Lower lobe of right lung (tissue), 2 donors: ENCODE results near the gene CSTB. TPM values are rescaled to one million over a fixed set of nuclear protein-coding genes. Genes with fewer than 3 reads are reported as not detected.
A peak's percentile ranks its signal among the peaks of the same experiment; 100 is the strongest.

ENCODE experiments used
- ATAC-seq, 2 donors: fragments of 200-7000 bp; cut with Tn5 transposase; one replicate each; pipeline ENCODE4 v1.9.1; 2020 to 2022; ENCODE audit warnings: mild to moderate bottlenecking in 2 of 2, moderate library complexity in 2 of 2
- DNase-seq: peaks from one replicate; pipeline ENCODE4 v3.0.0-alpha.2; 2020
- H3K27ac ChIP-seq: fragments of 200-600 bp; one replicate; pipeline ENCODE4 v1.8.0; 2022
- H3K27me3 ChIP-seq: fragments of 200-600 bp; one replicate; pipeline ENCODE4 v1.8.0; 2022; ENCODE audit warnings: low read depth
- H3K36me3 ChIP-seq: fragments of 200-600 bp; one replicate; pipeline ENCODE4 v1.8.0; 2022; ENCODE audit warnings: mild to moderate bottlenecking
- H3K4me1 ChIP-seq: fragments of 200-600 bp; one replicate; pipeline ENCODE4 v1.8.0; 2022
- H3K4me3 ChIP-seq: fragments of 200-600 bp; one replicate; pipeline ENCODE4 v1.8.0; 2022; ENCODE audit warnings: mild to moderate bottlenecking
- H3K9me3 ChIP-seq: fragments of 200-600 bp; one replicate; pipeline ENCODE4 v1.8.0; 2022
- CTCF ChIP-seq: fragments of 200-600 bp; IDR thresholded peaks from one replicate; pipeline ENCODE4 v1.8.0; 2022; ENCODE audit warnings: antibody characterized with exemption, mild to moderate bottlenecking
- intact Hi-C: fragments of 100-400 bp; cut with DNase I; formaldehyde crosslinking; loops from one replicate; pipeline ENCODE4 v1.11.0; 2022
- total RNA-seq: library from RNA; stranded (reverse); fragmentation: NEBNext Ultra II Directional; extraction: Animal tissue kit (Norgen Biotek cat#: 25700); gene quantifications from one replicate; pipeline ENCODE4 v1.2.1, GENCODE V29; 2021
- donor health status: DM: no; HTN: yes; CAD: no; lungs with severe emphysema.

Gene CSTB
- total RNA-seq, 1 donor from 2014 or later, result 154 TPM

GRCh38 chr21:43775190-43775589 is 918 bp downstream of the CSTB start:
- TF ChIP-seq CTCF, result no peak
- H3K4me1 ChIP-seq, result peaks cover 29% of the 10 kb centered on the region
- intact Hi-C loops, result no loop called here
- no peaks in the 10 kb centered on the region for H3K27me3 ChIP-seq
- no peak for DNase-seq
- peaks cover 23% of the 10 kb centered on the region for H3K36me3 ChIP-seq
- H3K4me3 ChIP-seq, result peak overlapping the region; percentile 92
- no peaks in the 10 kb centered on the region for H3K9me3 ChIP-seq
- ATAC-seq, result no peak
- H3K27ac ChIP-seq, result peak overlapping the region; percentile 95

- intact Hi-C loops, result no loop called here
- TF ChIP-seq CTCF, result no peak
- H3K36me3 ChIP-seq, result peaks cover 23% of the 10 kb centered on the region
- DNase-seq (no peak), ATAC-seq (no peak)
- H3K27me3 ChIP-seq, result no peaks in the 10 kb centered on the region
- H3K27ac ChIP-seq, result no peak overlapping the region
- peak overlapping the region; percentile 92 for H3K4me3 ChIP-seq
- H3K4me1 ChIP-seq, result peaks cover 29% of the 10 kb centered on the region
- no peaks in the 10 kb centered on the region for H3K9me3 ChIP-seq
Measured at GRCh38 chr21:43774163-43774562, 1.9 kb downstream of the CSTB start.

GRCh38 chr21:43772425-43772821 is 3.7 kb downstream of the CSTB start:
- no peak for ATAC-seq
- Histone ChIP-seq H3K4me3 (no peak overlapping the region), H3K9me3 (no peaks in the 10 kb centered on the region), H3K4me1 (peaks cover 41% of the 10 kb centered on the region), H3K27me3 (no peaks in the 10 kb centered on the region), H3K27ac (no peak overlapping the region), H3K36me3 (peaks cover 23% of the 10 kb centered on the region)
- no peak for DNase-seq
- no peak for TF ChIP-seq CTCF
- intact Hi-C loops, result no loop called here

- H3K27me3 ChIP-seq, result no peaks in the 10 kb centered on the region
- intact Hi-C loops, result no loop called here
- peaks cover 23% of the 10 kb centered on the region for H3K36me3 ChIP-seq
- no peaks in the 10 kb centered on the region for H3K9me3 ChIP-seq
- H3K27ac ChIP-seq, result no peak overlapping the region
- DNase-seq, result no peak
- TF ChIP-seq CTCF, result no peak
- peaks cover 41% of the 10 kb centered on the region for H3K4me1 ChIP-seq
- no peak for ATAC-seq
- peak overlapping the region; percentile 23 for H3K4me3 ChIP-seq
Measured at GRCh38 chr21:43771698-43772424, 4.2 kb downstream of the CSTB start.

GRCh38 chr21:43771199-43771675 is 4.9 kb downstream of the CSTB start:
- Histone ChIP-seq H3K27me3 (no peaks in the 10 kb centered on the region), H3K4me3 (peak overlapping the region; percentile 23), H3K36me3 (peaks cover 23% of the 10 kb centered on the region), H3K4me1 (peaks cover 41% of the 10 kb centered on the region), H3K27ac (no peak overlapping the region), H3K9me3 (no peaks in the 10 kb centered on the region)
- intact Hi-C loops, result no loop called here
- no peak for TF ChIP-seq CTCF
- no peak for DNase-seq
- ATAC-seq, result no peak
